GM10847 (cell line): ENCODE measurements around the gene OR4D11.

Experiments used
- POLR2A ChIP-seq: IDR thresholded peaks from 2 replicates; pipeline ENCODE4 v1.6.1; 2011; ENCODE audit not compliant: insufficient read length; ENCODE audit errors: extremely low read depth

OR4D11 gene

DNA sequence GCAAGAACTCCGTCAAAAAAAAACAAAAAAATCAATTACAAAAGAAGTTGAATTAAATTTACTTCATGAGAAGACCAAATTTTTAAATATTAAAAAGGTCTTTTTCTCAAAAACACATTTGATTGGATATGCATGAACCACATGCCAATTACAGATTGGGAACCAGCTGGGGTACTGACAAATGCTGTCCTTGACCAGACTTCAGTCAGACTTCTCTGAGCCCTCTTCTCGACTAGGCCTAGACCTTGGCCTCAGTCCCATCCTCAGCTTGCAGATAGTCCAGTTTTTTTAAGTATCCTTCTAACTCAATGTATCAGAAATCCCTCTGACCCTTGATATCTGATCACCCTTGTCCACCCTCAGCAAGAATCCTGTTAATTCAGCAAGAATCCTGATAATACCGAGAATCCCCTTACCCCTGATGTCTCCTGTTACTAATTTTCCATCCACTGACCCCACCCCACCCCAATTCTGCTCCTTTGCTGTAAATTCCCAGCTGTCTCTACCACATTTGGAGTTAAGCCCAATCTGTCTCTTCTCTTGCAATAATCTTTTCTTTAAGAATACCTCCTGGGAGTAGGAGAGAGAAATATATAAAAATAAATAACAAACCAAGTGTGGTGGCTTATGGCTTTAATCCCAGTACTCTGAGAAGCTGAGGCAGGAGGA, 38.9 kb downstream of the OR4D11 start:
- no peak for TF ChIP-seq POLR2A

DNA sequence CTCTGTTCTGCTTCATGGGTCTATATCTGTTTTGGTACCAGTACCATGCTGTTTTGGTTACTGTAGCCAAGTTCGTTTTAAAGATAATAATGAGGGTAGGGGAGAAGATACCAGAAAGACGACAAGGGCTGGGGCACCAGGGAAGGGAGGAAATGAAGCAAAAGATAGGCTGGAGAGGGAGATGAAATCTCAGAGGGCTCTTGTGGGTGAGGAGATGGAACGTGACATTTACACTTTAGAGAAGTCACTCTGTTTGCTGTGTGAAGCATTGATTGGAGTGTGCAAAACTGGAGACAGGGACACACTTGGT, 41.4 kb downstream of the OR4D11 start:
- no peak for TF ChIP-seq POLR2A

DNA sequence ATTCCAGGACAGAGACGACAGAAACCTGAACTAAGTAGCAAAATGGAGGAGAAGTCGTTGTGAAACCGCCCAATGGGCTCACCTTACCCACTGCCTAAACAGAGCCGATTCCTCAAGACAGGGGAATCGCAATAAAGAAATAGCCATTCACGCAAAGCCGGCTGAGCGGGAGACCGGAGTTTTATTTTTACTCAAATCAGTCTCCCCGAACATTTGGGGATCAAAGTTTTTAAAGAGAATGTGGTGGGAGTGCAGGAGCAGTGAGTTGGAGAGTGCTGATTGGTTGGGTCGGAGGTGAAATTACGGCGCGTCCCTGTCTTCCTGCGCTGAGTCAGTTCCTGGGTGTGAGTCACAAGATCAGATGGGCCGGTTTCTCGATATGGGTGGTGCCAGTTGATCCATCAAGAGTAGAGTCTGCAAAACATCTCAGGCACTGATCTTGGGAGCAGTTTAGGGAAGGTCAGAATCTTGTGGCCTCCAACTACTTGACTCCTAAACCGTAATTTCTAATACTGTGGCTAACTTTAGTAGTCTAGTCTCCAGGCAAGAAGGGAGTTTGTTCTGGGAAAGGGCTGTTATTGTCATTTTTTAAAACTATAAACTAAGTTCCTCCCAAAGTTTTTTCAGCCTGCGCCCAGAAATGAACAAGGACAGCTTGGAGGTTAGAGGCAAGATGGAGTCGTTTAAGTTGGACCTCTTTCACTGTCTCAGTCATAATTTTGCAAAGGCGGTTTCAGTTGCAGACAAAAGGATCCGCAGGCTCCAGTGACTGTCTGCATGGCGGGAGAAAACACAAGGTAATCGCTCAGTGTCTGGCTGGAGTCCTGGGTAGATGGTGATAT, 42.0 kb downstream of the OR4D11 start:
- TF ChIP-seq POLR2A = no peak

DNA sequence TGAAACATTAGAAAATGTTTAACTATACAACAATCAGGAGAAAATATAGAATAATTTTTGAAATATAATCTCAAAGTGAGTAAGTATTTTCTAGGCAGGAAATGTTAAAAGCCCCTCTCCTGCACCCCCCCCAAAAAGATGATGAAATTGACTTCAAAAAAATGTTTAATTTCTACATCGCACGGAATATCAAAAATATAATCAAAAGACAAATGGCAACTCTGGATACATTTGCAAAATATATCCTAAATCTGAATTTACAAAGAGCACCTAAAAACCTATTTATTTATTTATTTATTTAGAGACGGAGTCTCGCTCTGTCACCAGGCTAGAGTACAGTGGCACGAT, 44.9 kb downstream of the OR4D11 start:
- TF ChIP-seq POLR2A = no peak

DNA sequence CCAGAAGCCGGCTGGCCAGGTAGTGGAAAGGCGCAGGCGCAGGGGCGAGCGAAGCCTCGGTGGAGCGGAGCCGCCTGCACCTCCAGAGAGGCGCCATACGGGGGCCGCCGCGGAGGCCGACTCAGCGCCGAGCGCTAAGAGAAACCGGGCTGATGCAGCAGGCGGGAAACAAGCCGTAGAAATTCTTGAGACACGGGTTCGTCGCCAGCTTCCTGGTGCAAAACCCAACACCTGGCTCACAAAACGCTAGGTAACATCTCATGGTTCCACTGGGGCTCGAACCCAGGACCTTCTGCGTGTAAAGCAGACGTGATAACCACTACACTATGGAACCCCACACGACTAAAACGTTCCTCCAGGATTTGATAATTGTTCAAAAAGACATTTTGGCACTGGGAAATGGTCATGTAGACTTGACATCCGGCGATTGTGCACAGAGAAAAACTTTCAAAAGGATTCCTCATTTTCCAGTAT, 47.0 kb downstream of the OR4D11 start:
- no peak for TF ChIP-seq POLR2A

DNA sequence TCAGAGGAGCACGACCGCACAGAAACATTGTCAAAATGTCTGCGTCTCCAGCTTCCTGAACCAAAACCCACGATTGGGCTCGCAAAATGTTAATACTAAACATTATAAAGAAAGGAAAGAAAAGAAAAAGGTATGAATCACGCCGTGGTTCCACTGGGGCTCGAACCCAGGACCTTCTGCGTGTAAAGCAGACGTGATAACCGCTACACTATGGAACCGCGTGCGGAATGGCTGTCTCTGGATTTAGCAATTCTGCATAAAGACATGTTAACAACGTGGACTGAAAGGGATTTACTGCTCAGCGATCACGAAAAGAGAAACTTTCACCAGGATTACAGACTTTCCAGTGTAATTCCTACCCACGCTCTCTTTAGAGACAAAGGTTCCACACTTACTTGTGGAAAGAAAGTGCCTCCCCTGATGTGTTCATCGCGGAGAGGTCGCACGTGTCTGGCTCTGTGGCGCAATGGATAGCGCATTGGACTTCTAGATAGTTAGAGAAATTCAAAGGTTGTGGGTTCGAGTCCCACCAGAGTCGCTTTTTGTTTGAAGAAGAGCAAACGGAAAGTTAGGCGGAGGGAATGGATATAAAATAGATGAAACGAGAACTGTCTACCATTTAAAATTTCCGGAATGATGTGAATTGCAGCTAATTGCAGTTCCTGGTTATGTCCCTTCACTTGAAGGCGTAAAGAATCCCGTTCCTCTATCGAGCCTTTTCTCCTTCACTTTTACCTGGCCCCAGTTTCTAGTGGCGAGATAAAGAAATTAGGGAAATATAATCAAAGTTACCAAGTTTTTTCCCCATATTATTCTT, 47.7 kb downstream of the OR4D11 start:
- TF ChIP-seq POLR2A = no peak

DNA sequence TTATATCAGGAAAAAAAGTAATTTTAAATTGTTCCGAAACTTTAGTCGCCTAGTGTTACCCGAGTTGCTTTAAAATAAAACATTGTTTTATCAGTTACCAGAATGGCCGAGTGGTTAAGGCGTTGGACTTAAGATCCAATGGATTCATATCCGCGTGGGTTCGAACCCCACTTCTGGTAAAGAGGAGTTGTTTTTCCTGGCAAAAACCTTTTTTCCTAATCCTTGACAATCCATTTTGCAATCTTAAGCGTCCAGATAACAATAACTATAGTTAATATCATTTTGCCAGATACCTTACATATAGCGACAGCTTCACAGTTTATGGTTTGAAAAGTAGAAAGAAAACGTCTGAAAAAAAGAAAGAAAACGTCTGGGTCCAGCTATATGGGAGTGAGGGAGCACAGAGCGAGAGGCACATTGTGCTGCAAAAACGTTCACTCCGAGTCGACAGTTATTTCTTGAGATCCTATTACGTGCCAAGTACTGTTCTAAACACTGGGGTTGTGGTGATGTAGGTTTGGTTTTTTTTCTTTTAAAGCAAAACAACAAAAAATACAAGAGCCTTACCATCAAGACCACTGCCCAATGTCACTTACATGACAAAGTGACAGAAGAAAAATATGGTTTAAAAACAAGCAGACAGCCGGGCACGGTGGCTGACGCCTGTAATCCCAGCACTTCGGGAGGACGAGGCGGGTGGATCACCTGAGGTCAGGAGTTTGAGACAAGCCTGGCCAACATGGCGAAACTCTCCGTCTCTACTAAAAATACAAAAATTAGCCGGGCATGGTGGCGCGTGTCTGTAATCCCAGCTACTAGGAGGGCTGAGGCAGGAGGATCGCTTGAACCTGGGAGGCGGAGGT, 48.5 kb downstream of the OR4D11 start:
- no peak for TF ChIP-seq POLR2A

DNA sequence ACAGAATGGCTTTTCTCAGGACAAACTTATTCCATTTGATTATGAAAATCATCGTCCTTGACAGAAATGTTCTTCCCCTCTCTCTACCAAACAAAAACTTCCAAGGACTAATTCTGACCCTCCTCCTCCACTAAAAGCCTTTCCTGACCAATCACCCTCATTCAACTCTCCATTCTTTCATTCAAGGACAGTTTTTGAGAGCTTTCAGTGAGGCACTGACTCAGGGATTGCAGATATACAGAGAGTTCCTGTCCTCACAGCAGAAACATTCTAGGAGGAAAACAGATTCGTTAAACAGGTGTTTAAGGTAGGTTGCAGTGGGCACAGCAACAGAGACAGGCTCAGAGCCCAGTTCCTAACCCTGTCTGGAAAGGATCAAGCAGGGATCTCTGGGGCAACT, 49.5 kb downstream of the OR4D11 start:
- TF ChIP-seq POLR2A = no peak

DNA sequence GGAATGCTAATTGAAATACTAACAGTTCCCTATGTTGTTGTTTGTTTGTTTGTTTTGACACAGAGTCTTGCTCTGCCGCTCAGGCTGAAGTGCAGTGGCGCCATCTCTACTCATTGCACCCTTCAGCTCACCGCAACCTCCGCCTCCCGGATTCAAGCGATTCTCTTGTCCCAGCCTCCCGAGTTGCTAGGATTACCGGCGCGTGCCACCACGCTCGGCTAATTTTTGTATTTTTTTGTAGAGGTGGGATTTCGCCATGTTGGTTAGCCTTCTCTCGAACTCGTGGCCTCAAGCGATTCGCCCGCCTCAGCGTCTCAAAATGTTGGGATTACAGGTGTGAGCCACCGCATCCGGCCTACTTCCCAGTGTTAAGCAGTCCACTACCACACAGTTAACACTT, 49.9 kb downstream of the OR4D11 start:
- no peak for TF ChIP-seq POLR2A
